Brain microvascular endothelial cell (primary cell): ENCODE measurements around the gene COL27A1.

Experiments
- DNase-seq: peaks from one replicate; pipeline ENCODE4 v3.0.0-alpha.2; 2020
- H3K27ac ChIP-seq: fragments of 250-450 bp; sonication (Bioruptor Pico); 2 replicates; pipeline ENCODE4 v1.5.1; 2020; ENCODE audit warnings: mild to moderate bottlenecking, moderate library complexity
- H3K27me3 ChIP-seq: fragments of 250-450 bp; sonication (Bioruptor Pico); replicated peaks from 2 replicates; pipeline ENCODE4 v1.5.1; 2020; ENCODE audit warnings: mild to moderate bottlenecking
- H3K36me3 ChIP-seq: fragments of 250-450 bp; sonication (Bioruptor Pico); replicated peaks from 2 replicates; pipeline ENCODE4 v1.5.1; 2020; ENCODE audit warnings: mild to moderate bottlenecking
- H3K4me3 ChIP-seq: 2 replicates; pipeline ENCODE4 v1.5.1; 2011; ENCODE audit warnings: low read depth, mild to moderate bottlenecking, control low read depth, low read length, moderate library complexity
- in situ Hi-C: cut with HindIII; loops from 2 replicates; pipeline ENCODE4 v1.10.0; 2017; ENCODE audit warnings: low sequenced_read_pairs, low pct_ligation_motif_present
- TF ChIP-seq, protein P1 (sequence below): IDR thresholded peaks from 2 replicates; pipeline ENCODE4 v1.5.1; 2011; ENCODE audit warnings: low read depth, mild to moderate bottlenecking, moderate library complexity, low read length, control low read depth, inconsistent platforms; ENCODE audit errors: missing control alignments

Gene COL27A1

DNA sequence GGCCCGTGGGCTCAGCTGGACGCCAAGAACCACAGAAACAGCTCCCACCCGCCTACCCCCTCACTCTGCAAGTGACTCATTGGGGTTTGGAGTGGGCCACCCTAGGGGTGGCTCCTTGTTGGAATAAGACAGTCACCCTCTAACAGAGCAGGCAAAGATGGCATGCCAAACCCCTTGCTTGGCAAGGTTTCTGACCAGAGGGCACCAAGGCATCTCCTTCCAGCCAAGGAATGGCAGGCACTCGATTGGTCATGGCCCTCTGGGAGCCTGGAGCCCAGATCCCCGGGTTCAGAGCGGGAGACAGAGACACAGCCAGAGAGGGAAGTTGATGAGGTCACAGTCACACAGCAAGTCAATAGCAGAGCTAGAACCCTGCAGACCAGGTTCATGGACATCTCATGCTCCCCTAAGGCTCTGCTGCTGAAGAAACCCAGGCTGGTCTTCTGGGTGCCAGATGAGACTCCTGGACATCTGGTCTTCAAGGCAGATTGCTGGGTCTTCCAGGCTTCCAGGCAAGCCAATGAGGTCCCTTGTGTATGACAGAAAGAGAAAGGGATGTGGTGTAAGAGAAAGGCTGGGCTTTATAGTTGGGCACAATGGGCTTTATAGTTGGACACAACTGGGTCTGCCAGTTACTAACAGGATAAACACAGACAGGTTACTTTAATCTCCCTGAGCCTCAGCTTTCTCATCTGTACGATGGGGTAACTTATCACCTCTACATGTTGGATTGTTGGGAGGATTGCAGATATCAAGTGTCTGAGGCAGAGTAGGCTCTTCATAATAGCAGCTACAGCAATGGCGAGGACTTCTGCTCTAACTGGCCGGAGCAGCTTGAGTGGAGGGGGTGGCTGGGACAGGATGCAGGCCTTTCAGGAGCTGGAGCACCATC lies 33.0 kb upstream of the COL27A1 start:
- H3K27me3 ChIP-seq = peaks cover 19% of the 10 kb centered on the region
- TF ChIP-seq, protein P1, sequence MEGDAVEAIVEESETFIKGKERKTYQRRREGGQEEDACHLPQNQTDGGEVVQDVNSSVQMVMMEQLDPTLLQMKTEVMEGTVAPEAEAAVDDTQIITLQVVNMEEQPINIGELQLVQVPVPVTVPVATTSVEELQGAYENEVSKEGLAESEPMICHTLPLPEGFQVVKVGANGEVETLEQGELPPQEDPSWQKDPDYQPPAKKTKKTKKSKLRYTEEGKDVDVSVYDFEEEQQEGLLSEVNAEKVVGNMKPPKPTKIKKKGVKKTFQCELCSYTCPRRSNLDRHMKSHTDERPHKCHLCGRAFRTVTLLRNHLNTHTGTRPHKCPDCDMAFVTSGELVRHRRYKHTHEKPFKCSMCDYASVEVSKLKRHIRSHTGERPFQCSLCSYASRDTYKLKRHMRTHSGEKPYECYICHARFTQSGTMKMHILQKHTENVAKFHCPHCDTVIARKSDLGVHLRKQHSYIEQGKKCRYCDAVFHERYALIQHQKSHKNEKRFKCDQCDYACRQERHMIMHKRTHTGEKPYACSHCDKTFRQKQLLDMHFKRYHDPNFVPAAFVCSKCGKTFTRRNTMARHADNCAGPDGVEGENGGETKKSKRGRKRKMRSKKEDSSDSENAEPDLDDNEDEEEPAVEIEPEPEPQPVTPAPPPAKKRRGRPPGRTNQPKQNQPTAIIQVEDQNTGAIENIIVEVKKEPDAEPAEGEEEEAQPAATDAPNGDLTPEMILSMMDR = no peak
- no peak for DNase-seq

DNA sequence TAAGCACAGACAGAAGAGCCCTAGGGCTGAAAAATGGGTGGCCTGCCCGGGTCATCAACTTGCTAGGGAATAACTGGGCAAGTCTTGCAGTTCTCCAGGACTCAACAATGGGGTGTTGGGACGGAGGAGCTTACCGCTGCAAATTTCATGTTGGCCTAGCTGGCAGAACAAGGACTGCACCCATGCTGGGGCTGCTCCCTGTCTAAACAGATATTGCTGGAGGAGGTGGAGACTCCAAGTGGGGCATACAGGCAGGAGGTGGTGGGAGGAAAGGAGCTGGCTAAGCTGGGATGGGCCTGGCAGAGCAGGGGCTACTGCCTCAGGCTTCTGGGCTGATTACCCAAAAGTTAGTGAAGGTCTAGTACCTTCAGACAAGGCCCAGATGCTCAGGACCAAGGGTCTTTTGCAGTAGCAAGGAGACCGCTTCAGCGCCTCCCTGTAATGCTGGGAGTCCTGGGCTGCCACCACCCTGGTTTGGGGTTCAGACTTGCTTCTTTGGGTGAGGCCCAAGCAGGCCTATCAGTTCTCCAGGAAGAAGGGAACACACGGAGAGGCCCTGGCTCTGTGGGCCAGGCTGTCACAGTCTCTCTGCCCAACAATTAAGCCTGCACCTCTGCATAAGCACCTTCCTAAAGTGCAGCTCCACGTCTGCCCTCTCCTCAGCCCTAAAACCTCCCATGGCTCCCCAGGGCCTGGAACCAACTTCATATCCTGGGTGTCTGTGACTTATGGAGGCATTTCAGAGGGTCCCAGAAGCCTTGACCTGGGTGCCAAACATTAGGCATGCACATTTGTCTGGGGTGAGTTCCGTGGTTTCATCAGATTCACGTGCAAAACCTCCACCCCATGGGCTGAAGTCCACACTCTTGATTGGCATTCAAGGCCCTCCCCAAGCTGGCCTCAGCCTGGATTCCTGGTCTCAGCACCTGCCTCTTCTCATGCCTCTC lies 32.0 kb upstream of the COL27A1 start:
- Histone ChIP-seq H3K4me3 (no peak overlapping the region), H3K27ac (no peak overlapping the region), H3K27me3 (peaks cover 12% of the 10 kb centered on the region), H3K36me3 (no peaks in the 10 kb centered on the region)
- DNase-seq = no peak
- in situ Hi-C loops = no loop called here
- TF ChIP-seq, protein P1 = no peak

More for the DNA sequence above, 33.0 kb upstream of the COL27A1 start:
- in situ Hi-C loops = no loop called here
- Histone ChIP-seq H3K36me3 (no peaks in the 10 kb centered on the region), H3K27ac (no peak overlapping the region), H3K4me3 (no peak overlapping the region)

DNA sequence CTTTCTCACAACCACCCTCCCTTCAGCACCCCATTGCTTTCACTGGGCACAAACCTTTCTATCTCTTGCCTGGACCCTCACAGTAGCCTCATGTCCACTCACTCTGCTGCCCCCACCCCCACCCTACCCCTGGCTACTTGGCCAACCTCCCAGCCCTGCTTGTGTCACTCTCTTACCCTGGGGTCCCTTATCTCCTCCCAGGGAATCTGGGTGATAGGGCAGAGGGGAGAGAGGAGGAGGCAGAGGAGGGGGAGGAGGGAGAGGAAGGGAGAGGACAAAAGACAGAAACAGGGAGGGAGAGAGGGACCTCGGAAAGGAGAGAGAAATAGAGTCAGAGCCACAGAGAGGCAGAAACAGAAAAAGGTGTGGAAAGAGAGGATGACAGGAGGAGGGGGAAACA lies 31.2 kb upstream of the COL27A1 start:
- TF ChIP-seq, protein P1 = no peak
- Histone ChIP-seq H3K27me3 (peaks cover 12% of the 10 kb centered on the region), H3K4me3 (no peak overlapping the region), H3K36me3 (no peaks in the 10 kb centered on the region), H3K27ac (no peak overlapping the region)
- DNase-seq = no peak
- in situ Hi-C loops = no loop called here

DNA sequence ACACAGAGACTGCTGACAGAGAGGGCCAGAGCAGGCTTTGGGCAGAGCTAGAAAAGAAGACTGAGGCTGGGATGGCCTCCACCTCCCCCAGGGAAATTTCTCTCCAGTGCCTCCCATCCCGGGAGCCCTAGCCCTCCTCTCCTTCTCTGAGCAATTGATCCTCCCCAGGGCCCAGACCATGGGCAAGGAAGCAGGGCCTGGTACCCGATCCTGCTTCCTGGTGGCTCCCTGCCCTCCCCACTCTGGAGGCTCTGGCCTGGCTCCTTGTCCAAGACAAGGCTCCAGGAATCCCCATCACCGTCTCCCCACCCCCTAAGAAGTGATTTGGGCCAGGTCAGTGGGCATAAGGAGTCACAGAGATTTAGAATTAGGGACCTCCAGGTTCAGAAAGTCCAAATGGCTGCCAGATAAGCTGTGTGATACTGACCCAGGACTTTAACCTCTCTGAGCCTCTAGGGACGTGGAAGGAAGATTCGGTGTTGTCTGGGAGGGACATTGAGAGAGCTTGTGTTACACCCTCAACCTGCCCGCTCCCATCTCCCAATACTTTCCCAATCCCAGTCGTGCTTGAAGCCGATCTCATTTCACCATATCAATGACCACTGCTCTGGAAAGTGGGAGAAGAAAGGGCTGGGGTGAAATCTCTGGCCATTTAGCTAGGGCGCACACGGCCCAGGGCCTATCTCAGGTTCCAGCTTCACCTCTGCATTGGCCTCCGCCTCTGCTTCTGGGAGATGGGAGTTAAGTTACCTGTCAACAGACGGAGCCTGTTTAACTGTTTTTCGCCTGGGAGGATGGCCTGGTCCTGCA lies 30.5 kb upstream of the COL27A1 start:
- in situ Hi-C loops = no loop called here
- DNase-seq = no peak
- Histone ChIP-seq H3K27me3 (peaks cover 12% of the 10 kb centered on the region), H3K27ac (no peak overlapping the region), H3K36me3 (no peaks in the 10 kb centered on the region), H3K4me3 (no peak overlapping the region)
- TF ChIP-seq, protein P1 = no peak

DNA sequence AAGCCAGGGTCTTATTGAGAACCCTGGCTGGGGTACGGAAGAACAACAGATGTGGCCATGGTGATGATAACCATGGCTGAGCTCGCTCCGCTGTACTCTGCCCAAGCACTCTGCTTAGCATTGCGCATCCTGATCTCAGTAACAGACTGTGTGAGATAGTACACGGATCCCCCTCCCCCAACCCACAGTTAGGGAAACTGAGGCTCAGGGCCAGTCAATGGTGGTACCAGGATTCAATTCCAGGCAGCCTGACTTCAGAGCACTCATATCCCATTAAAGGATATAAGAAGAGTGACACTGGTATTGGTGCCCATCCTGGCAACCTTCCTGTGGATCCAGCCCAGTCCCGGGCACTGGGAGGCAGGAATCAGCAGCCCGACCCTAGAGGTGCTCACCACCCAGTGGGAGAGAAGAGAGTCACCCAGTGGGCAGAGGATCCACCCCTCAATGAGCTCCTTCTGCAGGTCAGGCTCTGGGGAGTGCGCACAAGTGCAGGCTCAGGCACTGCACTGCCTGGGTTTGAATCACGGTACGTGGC lies 29.8 kb upstream of the COL27A1 start:
- in situ Hi-C loops = no loop called here
- TF ChIP-seq, protein P1 = no peak
- no peak overlapping the region for H3K27ac ChIP-seq
- H3K27me3 ChIP-seq = peaks cover 13% of the 10 kb centered on the region
- no peak for DNase-seq
- H3K4me3 ChIP-seq = no peak overlapping the region
- no peaks in the 10 kb centered on the region for H3K36me3 ChIP-seq
